ENCODE data around the gene KIF14. TPM values are rescaled to one million over a fixed set of nuclear protein-coding genes. Genes with fewer than 3 reads are reported as not detected.

The KIF14 gene
- total and polyA plus RNA-seq, 2 of the 4 experiments (the other 2 are of a cell fraction), result 2.3 to 4.7 TPM

DNA sequence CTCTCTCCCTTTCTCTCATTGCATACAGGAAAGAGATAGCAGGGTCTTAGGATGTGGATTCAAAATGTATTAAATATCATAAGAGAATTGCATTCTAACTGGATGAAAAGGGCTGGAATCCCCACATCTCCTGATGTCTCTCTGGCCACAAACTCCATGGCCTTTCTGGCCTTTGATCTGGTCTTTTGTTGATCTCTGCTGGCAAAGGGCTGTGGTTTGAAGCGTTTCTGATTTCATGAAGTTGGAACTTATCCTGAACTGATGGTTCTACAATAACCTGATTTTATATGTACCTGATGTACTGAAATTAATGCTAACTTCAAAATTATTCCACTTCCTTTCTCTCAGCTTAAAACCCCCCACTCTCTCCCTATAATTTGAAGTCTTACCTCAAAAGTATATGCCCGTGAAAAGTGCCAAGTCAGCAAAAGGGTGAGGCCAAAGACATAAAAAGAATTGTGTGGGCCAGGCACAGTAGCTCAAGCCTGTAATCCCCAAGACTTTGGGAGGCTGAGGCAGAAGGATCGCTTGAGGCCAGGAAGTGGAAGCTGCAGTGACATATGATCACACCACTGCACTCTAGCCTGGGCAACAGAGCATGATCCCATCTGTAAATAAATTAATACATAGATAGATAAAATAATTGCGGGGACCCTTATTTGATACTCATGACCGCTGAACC lies 6.4 kb upstream of the KIF14 start:
- no TSS peak for BruUV-seq (replicated peaks)
- Histone ChIP-seq H4K91ac (ENCODE audit: insufficient read depth, low read depth, low read length) (no peak overlapping the region), H3K9me3 (ENCODE audit: control insufficient read depth, insufficient read depth, low read length) (no peaks in the 10 kb centered on the region), H3K56ac (ENCODE audit: extremely low read depth, insufficient read depth, low read length) (no peak overlapping the region), H3K36me3 (ENCODE audit: control insufficient read depth, insufficient read depth, low read length) (no peaks in the 10 kb centered on the region), H2AK9ac (replicated peaks; ENCODE audit: low read depth, low read length, poor library complexity) (no peak overlapping the region), H4K5ac (ENCODE audit: low read depth, low read length) (no peak overlapping the region), H2BK5ac (ENCODE audit: low read depth, low read length, poor library complexity, severe bottlenecking) (no peak overlapping the region), H3K23ac (ENCODE audit: low read depth, low read length) (no peak overlapping the region), H2BK15ac (ENCODE audit: low read depth, low read length) (no peak overlapping the region), H3K27ac (ENCODE audit: insufficient read depth, low read length) (no peak overlapping the region), H2BK20ac (ENCODE audit: low read depth, low read length) (no peak overlapping the region), H3K27me3 (ENCODE audit: control insufficient read depth, insufficient read depth, low read length) (no peaks in the 10 kb centered on the region; the same call in 1 of the 2 replicates), H3K14ac (replicated peaks; ENCODE audit: low read depth, low read length) (no peak overlapping the region), H3K9ac (ENCODE audit: low read depth, low read length) (no peak overlapping the region), H3K4me1 (ENCODE audit: control insufficient read depth, insufficient read depth, low read length) (no peaks in the 10 kb centered on the region; the same call in 1 of the 2 replicates), H3K18ac (ENCODE audit: low read depth, low read length) (no peak overlapping the region), H2AFZ (replicated peaks; ENCODE audit: low read length, poor library complexity) (no peak overlapping the region), H4K20me1 (ENCODE audit: insufficient read depth, low read length) (no peaks in the 10 kb centered on the region), H2BK120ac (ENCODE audit: low read depth, low read length) (no peak overlapping the region), H3K9me1 (ENCODE audit: insufficient read depth, low read length) (no peaks in the 10 kb centered on the region), H3K4me2 (ENCODE audit: low read depth, low read length) (no peak overlapping the region), H3K79me1 (ENCODE audit: low read depth in 1 of 2, low read length in 2 of 2) (no peaks in the 10 kb centered on the region), H2AK5ac (ENCODE audit: low read depth, low read length) (no peak overlapping the region), H3K4ac (ENCODE audit: low read depth, low read length) (no peak overlapping the region), H4K8ac (ENCODE audit: low read depth in 2 of 2, low read length in 2 of 2) (no peak overlapping the region), H3K4me3 (ENCODE audit: insufficient read depth, low read depth, low read length) (no peak overlapping the region)
- DNase-seq (no peak), ATAC-seq (ENCODE audit: low read depth) (no peak)
- dilution Hi-C loops (cut with HindIII; ENCODE audit: low sequenced_read_pairs, unreplicated experiment) (no loop called here), intact Hi-C loops (cut with micrococcal nuclease) (loop anchor here (10.0 kb wide), 1 partner anchor 348 kb away; no protein-coding TSS in a partner anchor), in situ Hi-C loops (cut with MboI; ENCODE audit: low sequenced_read_pairs) (loop anchor here (5.0 to 10.0 kb wide), 2 partner anchors 175 to 418 kb away; no protein-coding TSS in a partner anchor)
- POLR2A ChIA-PET (ENCODE audit: unreplicated experiment), result no interaction called here
- WGBS, 2 experiments (ENCODE audit: extremely low coverage in 2 of 2, insufficient read length in 1 of 2), result no CpG with 5 or more reads among the region's 5 CpGs
- CTCF ChIA-PET, result no interaction called here
- TF ChIP-seq CTCF (conservative IDR thresholded peaks at IDR 0.05; ENCODE audit: low read depth, low read length) (no peak), MAFK (IDR thresholded peaks at IDR 0.05; ENCODE audit: low read depth, low read length) (peak; percentile 99), FOS (IDR thresholded peaks at IDR 0.05; ENCODE audit: low read depth, low read length) (no peak), RAD21 (IDR thresholded peaks at IDR 0.05; ENCODE audit: low read length) (no peak), RFX5 (IDR thresholded peaks at IDR 0.05; ENCODE audit: low read depth, low read length) (no peak)

All from IMR-90 (cell line).